Inflammatory macrophage treated with lipopolysaccharide for 1 hour (primary cell): ENCODE measurements around the gene FRZB.
"Not testable (repeated sequence)": the region's sequence is repeated elsewhere in the genome, so short reads cannot be mapped to it uniquely, and the experiment has no call there.

Experiments used
- DNase-seq, 2 donors: peaks; one replicate each; pipeline ENCODE4 v3.0.0-alpha.2; 2020 to 2022

The FRZB gene

DNA sequence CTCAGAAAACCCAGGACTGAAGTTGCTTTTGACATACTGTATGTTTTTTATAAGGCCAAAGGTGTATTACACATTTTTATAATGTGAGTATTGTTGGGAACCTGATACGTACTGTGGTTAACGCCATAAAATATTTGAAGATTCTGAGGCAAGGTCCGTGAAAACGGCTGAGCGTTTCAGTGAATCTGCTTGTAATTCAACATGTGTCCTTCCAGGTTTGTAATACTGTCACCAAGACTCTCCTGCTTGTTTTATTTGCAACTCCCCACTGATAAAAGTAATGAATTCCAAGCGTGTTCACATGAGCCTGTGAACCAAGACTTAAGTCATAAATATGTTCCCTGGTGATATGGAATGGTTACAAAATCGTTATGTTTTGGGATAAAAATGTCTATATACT, 23.9 kb upstream of the FRZB start:
- DNase-seq: no peak

GRCh38 chr2:182887753-182888415, 21.4 kb upstream of the FRZB start:
- DNase-seq: no peak

- no peak for DNase-seq
Observed at GRCh38 chr2:182887093-182887492, 20.7 kb upstream of the FRZB start.

DNA sequence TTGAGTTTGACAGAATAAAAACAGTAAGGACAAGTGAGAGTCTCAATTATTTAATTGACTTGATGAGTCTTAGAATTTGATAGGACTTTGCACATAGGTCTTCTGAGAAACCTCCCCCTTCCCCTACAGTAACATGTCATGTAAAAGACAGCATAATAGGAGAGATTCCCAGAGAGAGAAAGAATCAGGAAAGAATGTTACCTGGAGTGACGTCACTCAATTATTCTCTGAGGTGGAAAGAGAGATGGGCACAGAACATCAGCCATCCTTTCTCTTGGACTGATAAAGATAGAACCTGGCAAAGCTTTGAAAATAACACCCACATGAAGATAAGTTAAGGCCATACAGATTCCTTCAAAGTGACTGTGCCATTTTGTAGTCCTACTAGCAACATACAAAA, 19.3 kb upstream of the FRZB start:
- DNase-seq: no peak

DNA sequence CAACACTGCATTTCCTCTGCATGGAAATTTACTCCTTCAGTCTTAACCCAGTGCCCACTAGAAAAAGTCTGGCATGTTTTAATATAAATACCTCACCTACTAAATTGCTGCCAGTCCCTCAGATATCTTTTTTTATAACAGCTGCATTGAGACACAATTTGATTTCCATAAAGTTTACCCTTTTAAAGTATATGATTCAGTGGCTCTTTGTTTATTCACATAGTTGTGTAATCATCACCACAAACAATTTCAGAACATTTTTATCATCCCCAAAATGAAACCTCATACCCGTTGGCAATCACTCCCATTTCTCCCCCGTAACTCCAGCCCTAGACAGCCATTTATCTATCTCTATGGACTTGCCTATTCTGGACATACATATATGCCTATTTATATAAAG, 17.0 kb upstream of the FRZB start:
- no peak for DNase-seq

- DNase-seq: not testable (repeated sequence)
Observed at GRCh38 chr2:182880100-182880499, 13.7 kb upstream of the FRZB start.

- DNase-seq: not testable (repeated sequence)
Observed at GRCh38 chr2:182876653-182877052, 10.2 kb upstream of the FRZB start.

DNA sequence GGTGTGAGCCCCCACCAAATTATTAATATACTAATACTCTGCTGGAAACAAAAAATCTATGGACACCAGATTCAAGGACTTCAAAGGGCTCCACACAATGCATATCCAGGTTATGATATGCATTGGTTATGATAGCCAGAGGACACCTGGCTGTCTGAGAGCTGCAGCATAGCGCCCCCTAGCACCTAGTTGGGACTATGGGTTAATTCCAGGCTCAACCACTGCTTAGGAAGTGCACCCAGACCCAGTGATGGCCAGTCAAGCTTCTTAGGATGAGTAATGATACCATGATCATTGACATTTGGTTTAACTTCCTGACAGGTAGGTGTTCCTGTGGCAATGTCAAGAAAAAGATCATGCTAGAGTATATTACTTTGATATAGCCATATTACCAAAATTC, 3.8 kb upstream of the FRZB start:
- no peak for DNase-seq

GRCh38 chr2:182868054-182868796, 1.8 kb upstream of the FRZB start:
- DNase-seq: no peak

DNA sequence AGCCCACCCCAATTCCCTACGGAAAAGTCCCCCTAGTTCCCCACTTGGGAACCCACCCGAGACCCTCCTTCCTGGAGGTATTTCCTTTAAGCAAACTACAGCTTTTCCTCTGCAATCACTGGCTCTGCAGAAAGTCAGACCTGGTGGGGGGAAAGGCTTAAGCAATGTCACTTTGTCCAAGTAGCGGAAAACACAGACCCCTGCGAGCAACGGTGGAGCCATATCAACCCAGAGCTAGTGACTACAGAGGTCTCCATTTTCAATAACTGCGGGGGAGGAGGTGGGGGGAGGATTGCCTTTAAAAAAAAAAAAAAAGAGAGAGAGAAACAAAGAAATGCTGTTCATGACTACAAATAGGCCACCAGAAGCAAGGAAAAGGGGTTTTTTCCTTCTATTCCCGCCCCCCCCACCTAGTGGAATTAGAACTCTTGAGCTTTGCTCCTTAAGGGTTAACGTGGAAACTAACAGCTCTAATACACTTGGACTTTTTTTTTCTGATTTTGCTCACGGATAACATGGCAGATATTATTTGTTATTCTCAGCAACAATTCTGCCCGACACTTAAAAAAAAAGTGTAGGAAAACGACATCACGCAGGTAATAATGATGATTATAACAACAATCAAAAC, 1.1 kb upstream of the FRZB start:
- no peak for DNase-seq

DNA sequence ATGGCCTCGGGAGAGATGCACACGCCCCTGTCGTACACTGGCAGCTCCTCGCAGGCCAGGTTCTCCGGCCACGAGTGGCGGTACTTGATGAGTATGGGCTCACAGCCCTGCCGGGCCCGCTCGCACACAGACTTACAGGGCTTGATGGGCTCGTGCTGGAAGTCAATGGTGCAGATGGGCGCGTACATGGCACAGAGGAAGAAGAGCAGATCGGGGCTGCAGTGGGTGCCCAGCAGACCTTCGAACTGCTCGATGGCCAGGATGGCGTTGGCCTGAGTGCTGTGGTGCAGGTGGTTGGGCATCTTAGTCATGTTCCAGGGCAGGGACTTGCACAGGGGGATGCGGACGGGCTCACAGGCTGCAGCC, 359 bp downstream of the FRZB start:
- DNase-seq: no peak

- no peak for DNase-seq
Observed at GRCh38 chr2:182864949-182865570, 1.4 kb downstream of the FRZB start.

GRCh38 chr2:182863642-182864041, 2.8 kb downstream of the FRZB start:
- DNase-seq: no peak

DNA sequence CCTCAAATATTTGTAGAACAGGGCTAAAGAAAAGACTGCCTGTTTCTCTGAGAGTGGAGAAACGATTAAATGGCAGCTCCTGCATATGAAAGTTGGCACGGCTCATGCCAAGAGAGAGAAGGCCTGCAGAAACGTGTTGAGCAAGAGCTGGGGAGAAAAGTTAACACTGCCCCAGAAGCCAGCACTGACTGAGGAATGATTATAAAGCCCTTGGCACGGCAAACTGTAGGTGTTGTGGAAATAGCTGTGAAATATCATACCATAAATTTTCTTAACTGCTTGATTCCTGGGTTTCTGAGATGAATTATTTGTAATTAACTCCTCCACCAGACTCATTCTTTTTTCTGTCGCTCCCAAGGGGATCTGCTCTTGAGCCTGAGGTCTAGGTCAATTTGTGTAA, 4.3 kb downstream of the FRZB start:
- no peak for DNase-seq

DNA sequence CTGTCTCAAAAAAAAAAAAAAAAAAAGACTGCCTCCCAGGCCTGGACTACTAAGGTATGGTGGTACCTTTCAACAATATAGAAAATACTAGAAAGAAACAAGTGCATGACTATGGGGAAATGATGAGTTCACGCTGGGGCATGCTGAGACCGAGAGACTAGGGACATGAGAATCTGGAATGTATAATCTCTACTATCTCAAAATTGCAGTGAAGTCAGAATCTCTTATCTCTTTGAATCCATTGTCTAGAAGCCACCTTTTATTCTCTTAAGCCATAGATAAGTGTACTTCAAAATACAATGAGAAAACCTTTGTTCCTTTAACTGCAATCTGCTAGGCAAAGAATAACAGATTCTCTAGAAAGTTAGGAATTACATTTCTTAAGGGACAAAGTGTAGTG, 5.6 kb downstream of the FRZB start:
- DNase-seq: no peak

DNA sequence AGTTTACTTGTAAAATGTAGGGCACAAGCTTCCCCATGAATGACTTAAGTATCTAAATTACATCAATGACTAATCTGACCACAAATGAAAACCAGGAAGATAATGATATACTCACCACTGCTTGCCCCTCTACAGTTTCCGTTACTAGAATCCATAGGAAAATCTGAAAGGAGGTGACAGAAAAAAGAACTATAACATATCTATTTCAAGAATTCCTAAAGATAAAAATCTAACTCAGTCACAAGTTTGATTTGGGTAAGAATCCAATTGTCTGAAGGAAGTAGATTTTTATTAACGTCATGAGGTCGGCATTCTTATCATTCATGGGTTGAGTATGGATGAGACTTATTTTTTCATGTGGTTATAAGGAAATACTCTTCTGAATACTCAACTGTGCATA, 7.8 kb downstream of the FRZB start:
- no peak for DNase-seq

DNA sequence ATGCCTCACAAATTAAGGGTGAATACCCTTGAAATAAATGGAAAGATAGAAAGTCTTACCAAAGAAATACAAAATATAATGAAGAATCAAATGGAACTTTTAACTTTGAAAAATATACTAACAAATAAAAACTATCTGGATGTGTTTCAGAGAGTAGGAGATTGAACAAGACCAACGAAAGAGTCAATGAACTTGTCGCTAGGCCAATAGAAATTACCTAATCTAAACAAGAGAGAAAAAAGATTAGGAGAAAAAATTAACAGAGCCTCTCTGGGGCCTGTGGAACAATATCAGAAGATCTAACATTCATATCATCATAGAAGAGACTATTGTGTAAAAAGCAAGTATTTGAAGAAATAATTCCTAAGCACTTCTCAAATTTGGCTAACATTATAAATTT, 11.1 kb downstream of the FRZB start:
- DNase-seq: no peak

- no peak for DNase-seq
Observed at GRCh38 chr2:182854375-182855105, 11.9 kb downstream of the FRZB start.

DNA sequence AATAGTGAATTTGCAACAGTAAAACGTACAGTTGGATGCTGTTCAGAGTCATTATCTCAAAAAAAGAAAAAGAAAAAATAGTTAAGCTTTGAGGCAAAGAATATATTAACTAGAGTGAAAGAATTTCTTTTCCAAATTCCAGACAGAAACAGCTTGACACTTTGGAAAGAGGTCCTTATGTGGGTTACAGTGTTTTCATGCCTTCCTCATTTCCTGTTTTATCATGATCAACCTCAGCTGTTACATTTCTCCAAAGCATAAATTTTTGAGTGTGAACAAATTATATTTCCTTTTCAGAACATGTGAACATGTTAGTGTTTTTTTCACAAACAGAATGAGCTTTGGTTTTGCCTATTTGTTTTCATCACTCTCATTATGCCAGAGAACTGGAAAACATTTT, 13.6 kb downstream of the FRZB start:
- DNase-seq: no peak

DNA sequence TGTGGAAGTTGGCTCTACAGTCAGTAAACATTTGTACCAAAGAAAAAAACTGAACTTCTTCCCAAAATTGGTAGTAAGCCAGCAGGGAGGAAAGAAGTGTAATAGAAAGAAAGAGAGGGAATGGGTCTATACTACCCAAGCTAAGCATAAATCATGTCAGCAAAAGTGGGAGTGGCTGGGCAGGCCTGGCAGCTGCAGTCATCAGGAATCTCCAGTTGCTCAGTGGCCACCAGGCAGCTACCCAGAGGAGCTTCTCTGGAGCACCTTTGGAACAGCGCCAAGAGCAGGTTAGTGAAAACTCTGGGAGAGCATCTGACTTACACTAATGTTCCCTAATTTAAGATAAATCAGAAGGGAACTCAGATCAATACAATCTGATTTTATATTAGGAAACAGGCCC, 14.3 kb downstream of the FRZB start:
- DNase-seq: no peak

DNA sequence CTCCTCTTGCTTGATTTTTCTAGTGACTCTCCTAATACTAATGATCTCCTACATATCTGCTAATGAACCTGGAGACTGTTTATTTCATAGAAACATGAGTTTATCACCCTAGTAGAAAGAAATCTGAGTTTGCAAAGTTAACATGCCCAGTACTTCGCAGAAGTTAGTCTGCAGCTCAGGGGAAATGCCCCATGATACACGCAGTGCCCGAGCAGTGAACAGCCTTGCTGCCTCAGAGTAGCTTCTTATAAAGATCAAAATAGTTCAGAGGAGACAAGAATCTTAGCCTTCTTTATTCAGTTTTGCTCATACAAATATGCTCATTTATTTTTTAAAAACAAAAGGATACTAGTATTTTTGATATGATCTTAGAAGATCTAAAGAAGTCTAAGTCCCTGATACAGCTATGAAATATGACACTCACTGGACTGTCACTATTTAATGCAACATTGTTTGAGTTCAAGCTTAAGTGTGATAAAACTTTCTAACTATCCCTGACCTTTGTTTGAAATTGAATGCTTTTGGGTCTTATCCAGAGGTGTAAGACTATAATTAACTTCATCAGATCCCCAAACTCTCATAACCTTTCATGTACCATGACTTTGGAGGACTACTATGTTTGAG, 20.5 kb downstream of the FRZB start:
- no peak for DNase-seq

GRCh38 chr2:182836451-182836850, 30.0 kb downstream of the FRZB start:
- no peak for DNase-seq

DNA sequence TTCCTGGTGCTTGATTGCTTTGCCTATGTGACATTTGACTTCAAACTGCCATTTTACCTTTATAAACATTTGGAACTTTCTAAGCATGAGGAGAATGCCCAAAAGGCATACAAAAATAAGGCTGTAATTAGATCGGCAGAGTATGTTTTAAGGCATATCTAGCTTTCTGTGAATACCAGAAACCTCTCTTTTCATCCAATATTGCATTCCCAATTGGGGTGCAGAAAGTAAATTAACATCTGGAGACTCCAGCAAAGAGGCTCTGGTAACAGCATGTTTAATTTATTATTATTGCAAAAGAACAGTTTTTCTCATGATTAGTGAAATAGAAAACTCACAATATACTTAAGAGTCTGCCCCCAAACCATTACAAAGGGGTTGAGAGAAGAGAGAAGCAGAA, 32.1 kb downstream of the FRZB start:
- DNase-seq: no peak
